HCT116 (cell line): Measurements from ENCODE around the gene SOD3.

ENCODE experiments used
- CTCF ChIP-seq, 3 experiments: fragments of 200-600 bp in 1 of 3; sonication (generic) in 1 of 3; IDR thresholded peaks in 2 of 3; conservative IDR thresholded peaks in 1 of 3; 2 replicates each; pipeline ENCODE4 v1.5.1; 2012 to 2017; ENCODE audit warnings: low read depth in 2 of 3, low read length in 2 of 3, antibody characterized with exemption in 1 of 3, borderline replicate concordance in 1 of 3, control low read depth in 1 of 3, mild to moderate bottlenecking in 1 of 3, mixed read lengths in 1 of 3, mixed run types in 1 of 3, moderate library complexity in 1 of 3; ENCODE audit not compliant: insufficient read depth in 1 of 3
- EZH2 ChIP-seq: fragments of 200-600 bp; sonication (generic); IDR thresholded peaks from 2 replicates; pipeline ENCODE4 v1.6.1; 2017; ENCODE audit warnings: antibody characterized with exemption, mixed run types
- SIN3A ChIP-seq: IDR thresholded peaks from 2 replicates; pipeline ENCODE4 v1.6.1; 2012; ENCODE audit warnings: low read depth

- TF ChIP-seq SIN3A (no peak), EZH2 (no peak), CTCF (IDR thresholded peaks at IDR 0.05 in 2 of 3, conservative IDR thresholded peaks at IDR 0.05 in 1 of 3; ENCODE audit: borderline replicate concordance in 1 of 3, insufficient read depth in 1 of 3, low read depth in 2 of 3, low read length in 2 of 3) (no peak)
Observed at GRCh38 chr4:24796620-24797019, 1.2 kb downstream of the SOD3 start.
